ENCODE results near the gene AGPAT3. TPM values are rescaled to one million over a fixed set of nuclear protein-coding genes. Genes with fewer than 3 reads are reported as not detected.

AGPAT3 gene
- total RNA-seq, 1 donor from 2014 or later: 63.2 TPM

DNA sequence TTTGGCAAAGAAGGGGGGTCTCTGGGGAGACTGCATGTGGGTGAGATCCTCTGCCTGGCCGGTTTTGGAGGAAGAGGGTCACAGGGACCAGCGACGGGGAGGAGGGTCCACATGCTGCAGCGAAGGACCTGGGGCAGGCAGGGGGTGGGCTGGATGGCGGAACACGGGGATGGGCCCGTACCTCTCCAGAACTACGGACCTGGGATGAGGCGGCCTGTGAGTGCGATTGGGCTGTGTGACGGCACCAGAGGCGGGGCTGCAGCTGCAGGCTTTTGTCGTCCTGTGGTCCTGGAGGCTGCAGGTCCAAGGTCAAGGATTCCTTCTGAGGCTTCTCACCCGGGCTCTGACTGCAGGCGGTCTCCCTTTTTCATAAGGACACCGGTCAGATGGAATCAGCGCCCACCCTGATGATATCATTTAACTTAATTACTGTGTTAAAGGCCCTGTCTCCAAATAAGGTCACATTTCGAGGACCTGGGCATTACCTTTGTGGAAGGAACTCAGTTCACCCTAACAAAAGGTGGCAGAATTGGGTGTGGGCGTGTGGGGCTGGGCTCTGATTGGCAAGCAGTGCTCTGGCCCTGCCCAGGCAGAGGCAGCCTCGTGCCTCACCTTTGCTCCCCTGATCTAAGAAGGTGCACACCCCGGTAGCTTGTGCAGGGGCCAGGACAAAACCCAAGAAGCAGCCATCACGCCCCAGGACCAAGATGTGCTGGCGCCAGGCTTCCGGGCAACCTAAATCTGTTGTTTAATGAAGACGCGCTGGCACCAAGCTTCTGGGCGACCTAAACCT lies 87.1 kb downstream of the AGPAT3 start:
- Mint-ChIP-seq H3K27ac (ENCODE audit: unreplicated experiment) (no peak overlapping the region), H3K4me1 (ENCODE audit: unreplicated experiment) (peaks cover 7% of the 10 kb centered on the region), H3K27me3 (ENCODE audit: unreplicated experiment) (no peaks in the 10 kb centered on the region), H3K9me3 (ENCODE audit: unreplicated experiment) (no peaks in the 10 kb centered on the region), H3K36me3 (ENCODE audit: unreplicated experiment) (peaks cover 12% of the 10 kb centered on the region), H3K4me3 (ENCODE audit: unreplicated experiment) (no peak overlapping the region)
- DNase-seq (ENCODE audit: extremely low spot score, unreplicated experiment): no peak
- no peak for TF ChIP-seq CTCF (IDR thresholded peaks at IDR 0.05)

GRCh38 chr21:43953021-43953420 lies 88.0 kb downstream of the AGPAT3 start:
- Mint-ChIP-seq H3K27me3 (ENCODE audit: unreplicated experiment) (no peaks in the 10 kb centered on the region), H3K9me3 (ENCODE audit: unreplicated experiment) (no peaks in the 10 kb centered on the region), H3K27ac (ENCODE audit: unreplicated experiment) (no peak overlapping the region), H3K4me3 (ENCODE audit: unreplicated experiment) (no peak overlapping the region), H3K4me1 (ENCODE audit: unreplicated experiment) (peaks cover 7% of the 10 kb centered on the region), H3K36me3 (ENCODE audit: unreplicated experiment) (peaks cover 12% of the 10 kb centered on the region)
- DNase-seq (ENCODE audit: extremely low spot score, unreplicated experiment): no peak
- TF ChIP-seq CTCF (IDR thresholded peaks at IDR 0.05): no peak

GRCh38 chr21:43954042-43954441 lies 89.0 kb downstream of the AGPAT3 start:
- H3K27ac Mint-ChIP-seq (ENCODE audit: unreplicated experiment): no peak overlapping the region
- no peaks in the 10 kb centered on the region for H3K9me3 Mint-ChIP-seq (ENCODE audit: unreplicated experiment)
- no peak for DNase-seq (ENCODE audit: extremely low spot score, unreplicated experiment)
- H3K4me3 Mint-ChIP-seq (ENCODE audit: unreplicated experiment): no peak overlapping the region
- no peaks in the 10 kb centered on the region for H3K27me3 Mint-ChIP-seq (ENCODE audit: unreplicated experiment)
- peaks cover 6% of the 10 kb centered on the region for H3K36me3 Mint-ChIP-seq (ENCODE audit: unreplicated experiment)
- TF ChIP-seq CTCF (IDR thresholded peaks at IDR 0.05): no peak
- H3K4me1 Mint-ChIP-seq (ENCODE audit: unreplicated experiment): peaks cover 7% of the 10 kb centered on the region

GRCh38 chr21:43954896-43955295 lies 89.9 kb downstream of the AGPAT3 start:
- H3K36me3 Mint-ChIP-seq (ENCODE audit: unreplicated experiment): peaks cover 5% of the 10 kb centered on the region

More at GRCh38 chr21:43954896-43955295, 89.9 kb downstream of the AGPAT3 start:
- Mint-ChIP-seq H3K4me1 (ENCODE audit: unreplicated experiment) (peaks cover 7% of the 10 kb centered on the region), H3K27ac (ENCODE audit: unreplicated experiment) (no peak overlapping the region), H3K4me3 (ENCODE audit: unreplicated experiment) (no peak overlapping the region), H3K9me3 (ENCODE audit: unreplicated experiment) (no peaks in the 10 kb centered on the region), H3K27me3 (ENCODE audit: unreplicated experiment) (no peaks in the 10 kb centered on the region)
- no peak for TF ChIP-seq CTCF (IDR thresholded peaks at IDR 0.05)
- DNase-seq (ENCODE audit: extremely low spot score, unreplicated experiment): no peak

All from osteocyte (in vitro differentiated cells).